Neural cell (in vitro differentiated cells): ENCODE data around the gene TMPRSS6.

ENCODE experiments used
- POLR2AphosphoS5 ChIP-seq: IDR thresholded peaks from 2 replicates; pipeline ENCODE4 v1.6.1; 2012
- TF ChIP-seq, protein P1 (sequence below): fragments of 450-650 bp; IDR thresholded peaks from 2 replicates; pipeline ENCODE4 v1.5.1; 2014; ENCODE audit warnings: antibody characterized with exemption, mild to moderate bottlenecking, moderate library complexity; ENCODE audit not compliant: poor library complexity, severe bottlenecking

DNA sequence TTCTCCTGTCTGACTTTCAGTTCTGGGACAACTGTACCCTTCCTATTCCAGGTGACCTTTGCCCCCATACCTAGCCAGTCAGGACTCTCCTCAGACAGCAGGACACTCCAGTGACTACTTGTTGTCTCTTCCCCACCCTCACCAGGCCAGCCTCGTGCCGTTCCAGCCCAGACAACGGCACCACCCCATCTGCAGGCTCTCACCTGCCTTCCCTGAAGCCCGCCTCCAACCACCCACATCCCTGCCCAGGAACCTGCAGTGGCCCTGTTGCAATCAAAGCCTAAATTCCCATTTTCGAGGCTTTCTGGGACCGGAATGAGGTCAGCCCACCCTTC lies 36.5 kb upstream of the TMPRSS6 start:
- TF ChIP-seq, protein P1, sequence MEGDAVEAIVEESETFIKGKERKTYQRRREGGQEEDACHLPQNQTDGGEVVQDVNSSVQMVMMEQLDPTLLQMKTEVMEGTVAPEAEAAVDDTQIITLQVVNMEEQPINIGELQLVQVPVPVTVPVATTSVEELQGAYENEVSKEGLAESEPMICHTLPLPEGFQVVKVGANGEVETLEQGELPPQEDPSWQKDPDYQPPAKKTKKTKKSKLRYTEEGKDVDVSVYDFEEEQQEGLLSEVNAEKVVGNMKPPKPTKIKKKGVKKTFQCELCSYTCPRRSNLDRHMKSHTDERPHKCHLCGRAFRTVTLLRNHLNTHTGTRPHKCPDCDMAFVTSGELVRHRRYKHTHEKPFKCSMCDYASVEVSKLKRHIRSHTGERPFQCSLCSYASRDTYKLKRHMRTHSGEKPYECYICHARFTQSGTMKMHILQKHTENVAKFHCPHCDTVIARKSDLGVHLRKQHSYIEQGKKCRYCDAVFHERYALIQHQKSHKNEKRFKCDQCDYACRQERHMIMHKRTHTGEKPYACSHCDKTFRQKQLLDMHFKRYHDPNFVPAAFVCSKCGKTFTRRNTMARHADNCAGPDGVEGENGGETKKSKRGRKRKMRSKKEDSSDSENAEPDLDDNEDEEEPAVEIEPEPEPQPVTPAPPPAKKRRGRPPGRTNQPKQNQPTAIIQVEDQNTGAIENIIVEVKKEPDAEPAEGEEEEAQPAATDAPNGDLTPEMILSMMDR: no peak
- no peak for TF ChIP-seq POLR2AphosphoS5
